Jurkat, Clone E6-1 (cell line): ENCODE results near the gene ANO1. TPM values are rescaled to one million over a fixed set of nuclear protein-coding genes. Genes with fewer than 3 reads are reported as not detected.
"Not testable (repeated sequence)": the region's sequence is repeated elsewhere in the genome, so short reads cannot be mapped to it uniquely, and the experiment has no call there.

Source experiments
- DNase-seq: peaks from one replicate; pipeline ENCODE4 v3.0.0-alpha.2; 2011; ENCODE audit warnings: low read depth, low spot score
- H3K4me3 ChIP-seq: 2 replicates; pipeline ENCODE4 v1.5.1; 2011; ENCODE audit warnings: mild to moderate bottlenecking, low read length, control low read depth, moderate library complexity
- polyA plus RNA-seq: library from polyadenylated mRNA; unstranded; fragments of >200 nt; gene quantifications from one replicate; pipeline ENCODE4 v1.2.1, GENCODE V29; 2012; ENCODE audit warnings: missing spikeins; ENCODE audit not compliant: insufficient read length, insufficient read depth

ANO1 gene
- not detected for polyA plus RNA-seq

DNA sequence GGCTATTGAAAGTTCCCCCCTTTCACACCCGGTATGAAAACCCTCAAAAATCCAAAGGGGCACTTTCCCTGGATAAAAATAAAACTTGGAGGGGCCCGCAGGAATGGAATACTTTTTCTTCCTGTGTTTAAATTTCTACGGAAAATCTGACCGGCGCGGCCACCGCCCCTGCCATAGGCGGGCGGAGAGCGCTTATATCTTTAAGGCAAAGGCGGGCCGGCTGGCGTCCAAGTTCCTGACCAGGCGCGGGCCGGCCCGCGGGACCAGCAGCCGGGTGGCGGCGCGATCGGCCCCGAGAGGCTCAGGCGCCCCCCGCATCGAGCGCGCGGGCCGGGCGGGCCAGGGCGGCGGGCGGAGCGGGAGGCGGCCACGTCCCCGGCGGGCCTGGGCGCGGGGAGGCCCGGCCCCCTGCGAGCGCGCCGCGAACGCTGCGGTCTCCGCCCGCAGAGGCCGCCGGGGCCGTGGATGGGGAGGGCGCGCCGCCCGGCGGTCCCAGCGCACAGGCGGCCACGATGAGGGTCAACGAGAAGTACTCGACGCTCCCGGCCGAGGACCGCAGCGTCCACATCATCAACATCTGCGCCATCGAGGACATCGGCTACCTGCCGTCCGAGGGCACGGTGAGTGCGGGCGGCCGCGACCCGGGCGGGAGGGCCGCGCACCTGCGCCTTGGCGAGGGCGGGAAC lies at the start of gene ANO1:
ANO1 (plus strand) TSS at position 223 of the 686 bp plus-strand sequence; CDS start at position 513, 290 bp downstream.
- DNase-seq: no peak
- no peak within 1 kb of the TSS for H3K4me3 ChIP-seq

DNA sequence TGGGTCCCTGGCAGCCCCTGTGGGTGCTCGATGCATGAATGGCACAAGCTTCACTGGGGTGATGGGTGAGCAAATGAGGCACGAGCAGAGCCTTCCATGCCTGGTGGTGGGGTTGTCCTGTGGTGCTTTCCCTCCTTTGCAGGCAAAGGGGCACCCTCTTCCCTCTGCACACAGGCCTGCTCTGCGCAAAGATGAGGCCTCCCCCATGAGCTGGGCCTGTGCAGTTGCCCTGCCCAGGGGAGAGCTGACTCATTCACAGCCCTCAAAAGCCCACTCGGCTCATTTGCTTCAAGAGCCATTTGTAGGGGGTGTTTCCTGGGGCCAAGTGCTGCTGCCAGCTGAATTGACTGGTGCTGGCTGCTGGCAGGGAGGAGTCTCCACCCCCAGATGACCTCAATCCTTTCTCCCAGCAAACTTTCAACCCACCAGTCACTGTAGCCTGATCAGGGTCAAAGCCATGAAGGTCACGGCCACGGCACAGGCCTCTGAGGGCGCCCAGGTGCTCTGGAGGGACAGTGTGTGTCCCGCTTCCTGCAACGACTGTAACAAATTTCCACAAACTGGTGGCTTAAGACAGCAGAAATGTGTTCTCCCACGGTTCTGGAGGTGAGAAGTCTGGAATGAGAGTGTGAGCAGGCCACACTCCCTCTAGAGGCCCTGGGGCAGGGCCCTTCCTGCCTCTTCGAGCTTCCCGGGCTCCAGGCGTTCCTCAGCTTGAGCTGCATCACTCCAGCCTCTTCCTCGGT lies 48.8 kb upstream of the ANO1 start:
- H3K4me3 ChIP-seq: no peak overlapping the region
- no peak for DNase-seq

DNA sequence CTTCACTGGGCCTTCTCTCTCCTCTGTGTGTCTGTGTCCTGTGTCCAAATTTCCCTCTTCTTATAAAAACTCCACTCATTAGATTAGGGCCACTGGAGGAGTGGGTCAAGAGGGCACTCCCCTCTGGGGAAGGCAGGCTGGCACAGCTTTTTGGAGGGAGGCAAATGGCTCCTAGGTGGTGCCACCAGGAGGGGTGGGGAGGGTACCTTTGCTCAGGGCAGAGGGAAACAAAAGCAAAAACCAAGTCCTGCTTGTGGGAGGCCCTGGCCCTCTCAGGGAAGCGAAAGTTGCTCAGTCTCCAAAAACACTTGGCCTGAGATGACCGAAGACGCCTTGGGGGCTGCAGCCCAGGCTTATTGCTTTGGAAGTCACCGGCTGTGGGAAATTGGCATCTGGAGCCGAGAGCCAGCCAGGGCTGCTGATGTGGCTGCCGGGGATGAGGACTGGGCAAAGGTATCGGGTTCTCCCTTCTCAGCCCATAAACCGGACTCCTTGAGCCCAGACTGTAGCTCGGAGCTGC lies 48.2 kb upstream of the ANO1 start:
- no peak overlapping the region for H3K4me3 ChIP-seq
- no peak for DNase-seq

DNA sequence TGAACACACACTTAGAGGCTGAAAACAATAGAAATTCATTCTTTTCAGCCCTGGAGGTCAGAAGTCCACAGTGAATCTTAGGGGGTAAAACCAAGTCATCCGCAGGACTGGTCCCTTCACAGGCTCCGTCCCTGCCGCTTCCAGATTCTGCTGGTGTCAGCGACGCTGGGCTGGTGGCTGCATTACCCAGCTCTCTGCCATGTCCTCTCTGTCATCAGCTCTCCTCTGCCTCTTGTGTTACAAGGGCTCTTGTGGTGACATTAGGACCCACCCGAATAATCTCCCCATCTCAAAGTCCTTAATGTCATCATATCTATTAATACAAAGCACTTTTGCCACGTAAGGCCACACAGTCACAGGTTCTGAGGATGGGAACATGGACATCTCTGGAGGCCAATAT lies 47.7 kb upstream of the ANO1 start:
- H3K4me3 ChIP-seq: no peak overlapping the region
- DNase-seq: no peak

DNA sequence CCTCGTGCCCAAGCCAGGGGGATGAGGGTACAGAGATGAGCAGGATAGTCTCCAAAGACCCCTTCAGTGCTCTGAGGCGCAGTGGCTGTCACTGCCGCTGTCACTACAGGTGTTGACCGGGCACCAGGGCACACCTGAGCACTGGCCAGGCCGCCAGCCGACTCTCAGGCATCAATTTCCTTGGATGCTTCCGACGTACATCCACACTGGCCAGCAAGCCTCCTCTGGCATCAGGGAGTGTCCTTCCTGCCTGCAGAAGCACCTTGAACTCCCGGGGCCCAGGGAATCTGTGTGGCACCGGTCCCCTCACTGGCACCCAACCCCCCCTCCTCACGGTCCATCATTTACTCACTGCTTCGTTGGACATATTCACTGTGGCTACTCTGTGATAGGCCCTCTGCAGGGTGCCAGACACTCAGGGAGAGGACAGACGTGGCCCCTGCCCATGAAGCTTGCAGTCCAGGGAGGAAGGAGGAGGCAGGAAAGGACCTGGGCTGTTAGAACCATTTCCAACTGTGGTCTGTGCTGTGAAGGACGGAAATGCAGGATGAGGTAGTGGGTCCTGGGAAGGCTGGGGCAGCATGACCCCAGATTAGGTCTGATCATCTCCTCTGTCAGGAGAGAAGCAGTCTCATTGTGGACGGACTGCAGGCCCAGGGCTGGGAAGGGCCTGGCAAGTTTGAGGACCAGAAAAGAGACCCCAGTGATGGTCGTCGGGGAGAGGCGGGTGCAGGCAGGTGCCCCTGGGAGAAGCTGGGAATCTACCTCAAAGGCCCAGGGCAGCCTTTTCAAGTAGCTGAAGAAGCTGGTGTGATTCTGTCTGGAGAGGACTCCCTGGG lies 46.3 kb upstream of the ANO1 start:
- DNase-seq: no peak
- H3K4me3 ChIP-seq: no peak overlapping the region

DNA sequence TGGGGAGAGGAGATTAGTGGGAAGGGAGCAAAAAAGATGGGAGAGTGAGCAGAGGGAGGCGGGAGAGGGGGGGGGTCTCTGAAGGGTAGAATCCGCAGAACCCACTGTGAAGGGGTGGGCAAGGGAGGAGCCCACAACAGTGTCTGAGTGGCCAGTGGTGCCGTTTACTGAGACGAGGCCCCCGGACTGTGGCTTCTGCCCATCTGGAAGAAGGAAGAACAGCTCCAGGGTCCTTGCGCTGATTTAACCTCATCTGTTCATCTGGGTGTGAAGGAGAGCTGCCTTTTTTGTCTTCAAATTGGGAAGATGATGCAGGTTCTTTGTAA lies 45.7 kb upstream of the ANO1 start:
- DNase-seq: no peak
- H3K4me3 ChIP-seq: no peak overlapping the region

DNA sequence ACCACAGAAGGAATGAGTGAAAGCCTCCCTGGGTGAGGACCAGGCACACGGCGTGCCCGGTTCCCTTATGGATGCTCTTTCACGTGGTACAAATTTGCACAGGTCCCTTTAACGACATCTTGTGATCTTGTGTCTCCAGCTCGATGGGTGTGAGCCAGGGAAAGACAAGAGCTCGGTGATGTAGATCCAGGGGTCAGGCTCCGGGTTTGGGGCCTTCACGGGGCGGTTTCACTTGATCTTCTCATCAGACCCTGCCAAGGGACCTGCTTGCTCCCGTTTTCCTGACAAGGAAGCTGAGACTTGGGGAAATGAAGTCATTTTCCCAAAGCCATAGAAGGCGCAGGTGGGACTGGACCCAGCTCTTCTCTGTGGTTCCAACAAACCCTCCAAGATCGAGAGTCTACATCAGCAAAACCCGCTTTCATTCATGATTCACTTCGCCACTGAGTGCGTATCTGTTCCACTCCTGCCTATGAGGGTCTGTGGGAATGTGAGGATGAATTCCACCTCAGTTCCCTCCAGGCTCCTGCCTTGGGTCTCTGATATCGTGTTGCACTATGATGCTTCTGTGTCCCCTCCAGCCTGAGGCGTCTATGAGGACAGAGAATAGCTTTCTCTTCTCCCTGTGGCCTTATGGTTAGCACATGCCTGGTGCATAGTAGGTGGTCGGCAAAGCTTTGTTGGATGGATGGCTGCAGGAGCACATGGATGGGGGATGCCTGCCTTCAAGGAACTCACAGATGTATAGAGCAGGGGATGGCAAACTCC lies 45.0 kb upstream of the ANO1 start:
- H3K4me3 ChIP-seq: no peak overlapping the region
- DNase-seq: no peak

DNA sequence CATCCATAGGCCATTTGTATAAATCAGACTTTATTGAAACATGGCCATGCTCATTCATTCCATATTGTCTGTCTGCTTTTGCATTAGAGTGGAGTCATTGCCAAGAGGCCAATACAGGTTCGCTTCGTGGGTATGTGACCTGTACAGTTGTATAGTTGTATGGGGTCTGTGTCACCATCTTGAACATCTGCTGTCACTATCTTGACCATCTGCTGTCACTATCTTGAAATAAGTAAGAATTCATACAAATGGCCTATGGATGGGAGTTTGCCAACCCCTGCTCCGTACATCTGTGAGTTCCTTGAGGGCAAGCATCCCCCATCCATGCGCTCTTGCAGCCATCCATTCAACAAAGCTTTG lies 44.4 kb upstream of the ANO1 start:
- no peak overlapping the region for H3K4me3 ChIP-seq
- no peak for DNase-seq

DNA sequence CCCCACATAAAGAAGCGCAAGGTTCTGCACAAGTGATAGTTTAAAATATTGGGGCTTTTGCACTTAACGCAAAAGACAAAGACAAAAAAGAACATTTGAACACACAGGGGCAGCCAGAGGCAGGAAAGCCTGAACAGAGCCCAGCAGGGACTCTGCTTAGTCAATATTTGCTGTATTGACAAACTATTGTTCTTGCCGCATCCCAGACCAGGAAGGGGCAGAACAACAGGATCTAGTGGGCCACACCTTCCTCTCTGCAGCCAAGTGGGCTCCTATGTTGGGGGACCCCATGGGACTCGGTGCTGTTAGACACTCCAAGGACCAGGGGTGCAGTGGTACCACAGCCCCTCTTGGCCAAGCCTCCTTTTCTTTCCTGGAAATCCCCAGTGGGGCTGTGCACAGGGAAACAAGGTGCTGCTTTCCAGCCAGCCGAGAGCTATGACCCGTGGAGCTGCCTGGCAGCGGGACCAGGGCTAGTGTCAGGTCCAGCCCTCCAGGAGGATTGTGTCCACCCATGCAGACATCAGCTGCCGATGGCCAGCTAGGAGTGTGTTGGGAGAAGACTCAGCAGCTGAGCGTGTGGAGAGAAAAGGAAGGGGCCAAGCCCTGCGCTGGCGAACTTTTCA lies 43.3 kb upstream of the ANO1 start:
- DNase-seq: no peak
- no peak overlapping the region for H3K4me3 ChIP-seq

DNA sequence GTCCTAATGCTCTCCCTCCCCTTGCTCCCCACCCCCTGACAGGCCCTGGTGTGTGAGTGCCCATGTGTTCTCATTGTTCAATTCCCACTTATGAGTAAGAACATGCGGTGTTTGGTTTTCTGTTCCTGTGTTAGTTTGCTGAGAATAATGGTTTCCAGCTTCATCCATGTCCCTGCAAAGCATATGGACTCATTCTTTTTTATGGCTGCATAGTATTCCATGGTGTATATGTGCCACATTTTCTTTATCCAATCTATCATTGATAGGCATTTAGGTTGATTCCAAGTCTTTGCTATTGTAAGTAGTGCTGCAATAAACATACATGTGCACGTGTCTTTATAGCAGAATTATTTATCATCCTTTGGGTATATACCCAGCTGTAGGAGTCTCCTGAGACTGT lies 42.5 kb upstream of the ANO1 start:
- not testable (repeated sequence) for DNase-seq, H3K4me3 ChIP-seq

DNA sequence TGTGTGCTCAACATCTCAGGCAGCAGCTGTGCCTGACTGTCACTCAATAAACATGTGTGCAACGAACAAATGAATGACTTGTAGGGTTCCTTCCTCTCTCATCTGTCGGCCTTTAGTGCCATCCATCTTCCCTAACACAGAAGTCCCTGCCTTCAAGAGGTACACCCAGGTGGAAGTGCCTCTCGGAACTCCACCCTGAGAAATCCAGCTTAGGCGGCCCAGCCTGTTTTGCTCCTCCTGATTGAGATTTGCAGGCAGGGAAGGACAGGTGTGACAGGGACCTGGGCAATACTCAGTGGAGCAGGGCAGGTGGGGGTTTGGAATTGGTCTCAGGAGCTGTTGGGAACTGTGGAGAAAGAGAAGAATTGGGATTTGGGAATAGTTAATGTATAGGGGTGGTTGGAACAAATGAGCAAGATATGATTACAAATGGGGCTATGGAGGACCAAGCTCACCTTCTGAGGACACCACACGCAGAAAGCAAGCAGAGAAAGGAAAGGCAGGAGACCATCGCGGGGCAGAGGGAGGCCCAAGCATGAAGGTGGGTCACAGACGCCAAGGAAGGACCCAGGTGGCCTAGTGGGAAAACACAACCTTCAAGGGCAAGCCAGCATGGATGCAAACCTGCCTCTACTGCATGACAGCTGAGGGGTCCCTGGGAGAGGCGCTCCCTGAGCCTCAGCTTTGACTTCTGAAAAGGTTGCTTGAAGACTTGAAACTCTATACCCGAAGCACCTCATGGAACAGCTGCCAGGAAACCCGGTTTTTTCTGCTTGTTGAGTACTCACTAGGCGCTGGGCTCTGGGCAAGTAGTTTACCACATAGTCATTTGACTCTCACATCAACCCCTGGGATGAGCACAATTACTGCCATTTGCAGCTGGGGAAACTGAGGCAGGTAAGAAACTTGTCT lies 40.9 kb upstream of the ANO1 start:
- DNase-seq: no peak
- no peak overlapping the region for H3K4me3 ChIP-seq

DNA sequence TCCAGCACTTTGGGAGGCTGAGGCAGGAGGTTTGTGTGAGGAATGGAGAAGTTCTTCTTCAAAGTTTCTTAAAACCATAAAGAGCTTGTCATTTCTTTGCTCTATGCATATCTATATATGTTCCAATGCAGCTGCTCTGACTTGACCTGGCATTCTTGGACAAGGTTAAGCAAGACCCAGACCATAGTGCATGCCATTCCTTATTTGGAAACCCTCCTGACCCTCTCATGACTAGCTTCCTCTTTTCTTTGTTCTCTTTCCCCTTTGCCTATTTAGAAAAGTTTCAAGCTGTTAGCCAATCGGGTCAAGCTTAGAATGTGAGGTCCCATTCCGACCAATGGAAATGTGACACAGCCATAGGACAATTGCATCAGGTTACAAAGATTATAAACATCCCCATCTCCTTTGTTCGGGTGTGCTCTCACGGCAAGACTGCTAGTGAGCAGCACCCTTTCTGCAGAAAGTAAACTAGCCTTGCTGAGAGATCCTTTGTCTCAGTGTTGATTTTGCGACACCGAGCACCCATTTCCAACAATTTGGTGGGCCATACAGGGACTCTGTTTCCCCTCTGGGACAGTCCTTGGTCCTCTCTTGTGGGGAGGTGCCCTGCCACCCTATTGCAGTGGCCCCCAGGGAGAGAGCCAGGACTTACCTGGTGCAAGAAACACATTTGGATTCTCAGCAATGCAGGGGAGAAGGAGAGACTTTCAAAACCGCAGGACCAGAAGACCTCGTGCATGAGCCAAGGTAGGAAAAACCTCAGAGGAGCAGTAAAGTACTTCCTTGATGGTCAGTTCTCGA lies 39.9 kb upstream of the ANO1 start:
- no peak overlapping the region for H3K4me3 ChIP-seq
- DNase-seq: no peak

DNA sequence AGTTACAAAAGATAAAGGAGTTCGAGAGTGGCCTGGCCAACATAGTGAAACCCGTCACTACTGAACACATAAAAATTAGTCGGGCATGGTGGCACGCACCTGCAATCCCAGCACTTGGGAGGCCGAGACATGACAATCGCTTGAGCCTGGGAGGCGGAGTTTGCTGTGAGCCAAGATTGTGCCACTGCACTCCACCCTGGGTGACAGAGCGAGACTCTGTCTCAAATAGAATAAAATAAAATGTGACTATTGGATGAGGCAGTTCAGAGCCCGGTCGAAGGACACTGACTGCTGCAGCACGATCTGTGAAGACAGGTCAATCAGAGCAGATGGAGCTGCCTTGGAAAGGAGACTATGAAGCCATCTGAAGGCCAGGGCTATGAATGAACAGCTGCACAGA lies 37.7 kb upstream of the ANO1 start:
- DNase-seq: no peak
- no peak overlapping the region for H3K4me3 ChIP-seq

DNA sequence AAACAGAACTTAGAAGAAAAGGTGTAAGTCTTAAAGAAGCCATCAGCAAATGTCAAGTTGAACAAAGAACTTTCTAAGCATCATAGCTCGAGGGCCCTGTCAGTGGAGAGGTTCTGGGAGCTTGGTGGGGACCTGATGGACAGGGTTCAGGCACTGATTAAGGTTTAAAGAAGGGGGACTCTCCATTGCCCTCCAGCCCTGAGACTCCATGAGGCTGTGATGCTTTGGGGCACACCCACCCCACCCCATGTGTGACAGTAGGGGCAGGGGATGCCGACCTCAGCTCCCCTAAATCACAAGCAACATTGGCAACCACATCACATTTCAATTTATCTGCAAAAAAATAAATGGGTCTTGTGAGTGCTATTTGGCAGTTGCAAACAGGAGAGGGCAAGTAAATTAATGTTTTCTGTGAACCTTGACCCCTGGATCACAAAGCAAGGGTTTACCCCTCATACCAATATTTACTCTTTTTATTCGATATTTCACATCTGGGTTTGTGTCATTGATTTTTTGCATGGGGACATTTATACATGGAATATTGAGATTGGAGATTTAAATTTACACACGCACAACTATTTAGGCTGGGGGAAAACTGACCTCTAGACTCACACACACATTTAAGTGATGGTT lies 37.1 kb upstream of the ANO1 start:
- H3K4me3 ChIP-seq: no peak overlapping the region
- no peak for DNase-seq

DNA sequence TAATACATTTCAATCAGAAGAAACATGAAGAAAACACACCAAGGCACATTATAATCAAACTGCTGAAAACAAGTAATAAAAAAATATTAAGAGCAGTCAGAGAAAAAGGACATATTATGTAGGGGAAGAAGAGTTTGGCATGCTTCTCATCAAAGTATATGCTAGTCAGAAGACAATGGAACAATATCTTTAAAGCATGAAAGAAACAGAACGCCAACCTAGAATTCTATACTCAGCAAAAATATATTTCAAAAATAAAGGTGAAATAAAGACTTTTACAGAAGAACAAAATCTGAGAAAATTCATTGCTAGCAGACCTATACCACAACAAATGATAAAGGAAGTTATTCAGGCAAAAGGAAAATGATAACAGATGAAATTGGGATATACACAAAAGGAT lies 34.6 kb upstream of the ANO1 start:
- no peak for DNase-seq

DNA sequence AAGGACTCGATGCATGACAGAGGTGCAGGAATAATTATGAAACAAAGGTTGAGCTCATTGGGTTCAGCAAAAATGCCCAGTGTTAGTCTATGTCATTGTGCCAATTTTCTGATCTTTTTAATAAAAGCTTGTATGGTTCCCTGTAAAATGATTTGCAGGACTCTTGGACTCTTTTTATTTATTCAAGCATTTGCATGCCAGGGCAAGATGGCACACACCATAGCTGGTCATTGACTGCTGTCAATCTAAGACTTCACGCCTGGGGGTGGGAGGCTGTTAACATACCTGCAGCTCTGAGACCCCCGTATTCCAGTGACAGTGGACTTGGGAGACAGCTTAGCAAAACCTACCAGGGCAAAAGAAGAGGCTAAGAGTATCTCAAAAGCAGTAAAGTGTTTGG lies 32.0 kb upstream of the ANO1 start:
- no peak for DNase-seq
- no peak overlapping the region for H3K4me3 ChIP-seq

More for the DNA sequence above, 34.6 kb upstream of the ANO1 start:
- H3K4me3 ChIP-seq: no peak overlapping the region
